Measurements from ENCODE around the gene KCNMA1.

- TF ChIP-seq CTCF (IDR thresholded peaks at IDR 0.05), result no peak
- no peak for TF ChIP-seq ZFX (IDR thresholded peaks at IDR 0.05; ENCODE audit: borderline replicate concordance)
Measured at GRCh38 chr10:76858721-76859120, 778.9 kb downstream of the KCNMA1 start.

Measured in 22Rv1 (cell line).